ENCODE measurements around the gene PRMT1. TPM values are rescaled to one million over a fixed set of nuclear protein-coding genes. Genes with fewer than 3 reads are reported as not detected.

PRMT1 gene
- total and polyA plus RNA-seq, 9 of the 15 experiments (the other 6 are each of a cell fraction or from before 2014, with no cell fraction given), result 13.3 to 464 (median 326) TPM

DNA sequence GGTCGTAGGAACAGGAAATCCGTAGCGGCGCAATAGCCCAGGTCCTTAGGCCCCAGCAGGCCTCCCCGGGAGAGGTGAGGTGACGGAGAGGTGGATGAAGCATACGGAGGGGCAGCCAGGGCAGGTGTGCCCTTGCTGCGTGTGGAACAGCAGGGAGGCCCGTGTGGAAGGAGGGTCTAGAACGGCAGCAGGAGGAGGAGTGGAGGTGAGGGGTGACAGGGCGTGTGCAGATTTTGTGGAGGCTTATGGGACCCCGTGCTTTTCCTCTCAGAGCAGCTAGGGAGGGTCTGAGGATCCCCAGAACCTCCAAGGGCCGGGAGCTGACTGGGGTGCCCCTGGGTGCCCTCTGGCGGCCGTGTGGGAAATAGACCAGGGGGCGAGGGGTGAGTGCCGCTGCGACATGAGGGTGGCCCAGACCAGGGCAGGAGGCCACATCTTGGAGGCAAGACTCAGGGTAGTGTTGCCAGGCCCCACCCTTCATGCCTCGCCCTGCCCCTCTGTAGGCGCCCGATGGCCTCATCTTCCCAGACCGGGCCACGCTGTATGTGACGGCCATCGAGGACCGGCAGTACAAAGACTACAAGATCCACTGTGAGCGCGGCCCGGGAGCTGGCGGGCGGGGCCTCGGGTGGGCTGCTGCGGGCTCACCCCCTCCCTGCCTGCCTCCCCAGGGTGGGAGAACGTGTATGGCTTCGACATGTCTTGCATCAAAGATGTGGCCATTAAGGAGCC, 7.3 kb downstream of the PRMT1 start (continued):
- TF ChIP-seq FOSL1 (tag; conservative IDR thresholded peaks at IDR 0.05) (no peak), ESRRB (CRISPR knock-in tag; IDR thresholded peaks at IDR 0.05; ENCODE audit: borderline replicate concordance) (no peak), HDGF (IDR thresholded peaks at IDR 0.05) (no peak), EWSR1 (IDR thresholded peaks at IDR 0.05; ENCODE audit: borderline replicate concordance, low read depth, partially characterized antibody) (no peak), HSF4 (CRISPR knock-in tag; IDR thresholded peaks at IDR 0.05; ENCODE audit: borderline replicate concordance) (no peak), SP2 (IDR thresholded peaks at IDR 0.05; ENCODE audit: extremely low read depth, low read depth, low read length, poor library complexity, severe bottlenecking) (no peak), CTBP1 (IDR thresholded peaks at IDR 0.05; ENCODE audit: borderline replicate concordance) (no peak), FOXJ2 (tag; IDR thresholded peaks at IDR 0.05) (no peak), ZNF184 (CRISPR knock-in tag; IDR thresholded peaks at IDR 0.05) (no peak), ATF7 (IDR thresholded peaks at IDR 0.05) (no peak), POLR2AphosphoS5 (IDR thresholded peaks at IDR 0.05; ENCODE audit: control insufficient read depth, insufficient read depth, low read depth, low read length) (no peak; the same call in 1 of the 2 replicates), CSDE1 (IDR thresholded peaks at IDR 0.05) (no peak), GTF2A2 (tag; IDR thresholded peaks at IDR 0.05) (no peak), ZNF77 (CRISPR knock-in tag; IDR thresholded peaks at IDR 0.05) (no peak), POLR2A (conservative IDR thresholded peaks at IDR 0.05) (peak; percentile 73), SNRNP70 (optimal IDR thresholded peaks at IDR 0.05; ENCODE audit: low read depth, low read length) (no peak), CBX3 (IDR thresholded peaks at IDR 0.05; ENCODE audit: borderline replicate concordance in 1 of 2, low read length in 2 of 2) (no peak), KAT2B (IDR thresholded peaks at IDR 0.05; ENCODE audit: low read depth, low read length) (no peak), DIDO1 (tag; IDR thresholded peaks at IDR 0.05; ENCODE audit: low read depth) (no peak), RBBP5 (IDR thresholded peaks at IDR 0.05; ENCODE audit: borderline replicate concordance, insufficient read depth, low read length, poor library complexity, severe bottlenecking) (no peak)
- TF ChIP-seq, protein P1, sequence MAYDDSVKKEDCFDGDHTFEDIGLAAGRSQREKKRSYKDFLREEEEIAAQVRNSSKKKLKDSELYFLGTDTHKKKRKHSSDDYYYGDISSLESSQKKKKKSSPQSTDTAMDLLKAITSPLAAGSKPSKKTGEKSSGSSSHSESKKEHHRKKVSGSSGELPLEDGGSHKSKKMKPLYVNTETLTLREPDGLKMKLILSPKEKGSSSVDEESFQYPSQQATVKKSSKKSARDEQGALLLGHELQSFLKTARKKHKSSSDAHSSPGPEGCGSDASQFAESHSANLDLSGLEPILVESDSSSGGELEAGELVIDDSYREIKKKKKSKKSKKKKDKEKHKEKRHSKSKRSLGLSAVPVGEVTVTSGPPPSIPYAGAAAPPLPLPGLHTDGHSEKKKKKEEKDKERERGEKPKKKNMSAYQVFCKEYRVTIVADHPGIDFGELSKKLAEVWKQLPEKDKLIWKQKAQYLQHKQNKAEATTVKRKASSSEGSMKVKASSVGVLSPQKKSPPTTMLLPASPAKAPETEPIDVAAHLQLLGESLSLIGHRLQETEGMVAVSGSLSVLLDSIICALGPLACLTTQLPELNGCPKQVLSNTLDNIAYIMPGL (CRISPR knock-in tag; IDR thresholded peaks at IDR 0.05), result no peak
- TF ChIP-seq, protein P2, sequence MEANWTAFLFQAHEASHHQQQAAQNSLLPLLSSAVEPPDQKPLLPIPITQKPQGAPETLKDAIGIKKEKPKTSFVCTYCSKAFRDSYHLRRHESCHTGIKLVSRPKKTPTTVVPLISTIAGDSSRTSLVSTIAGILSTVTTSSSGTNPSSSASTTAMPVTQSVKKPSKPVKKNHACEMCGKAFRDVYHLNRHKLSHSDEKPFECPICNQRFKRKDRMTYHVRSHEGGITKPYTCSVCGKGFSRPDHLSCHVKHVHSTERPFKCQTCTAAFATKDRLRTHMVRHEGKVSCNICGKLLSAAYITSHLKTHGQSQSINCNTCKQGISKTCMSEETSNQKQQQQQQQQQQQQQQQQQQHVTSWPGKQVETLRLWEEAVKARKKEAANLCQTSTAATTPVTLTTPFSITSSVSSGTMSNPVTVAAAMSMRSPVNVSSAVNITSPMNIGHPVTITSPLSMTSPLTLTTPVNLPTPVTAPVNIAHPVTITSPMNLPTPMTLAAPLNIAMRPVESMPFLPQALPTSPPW (CRISPR knock-in tag; IDR thresholded peaks at IDR 0.05), result 0 out of 2 replicates have a peak, but pooled peaks have one; percentile 11
- TF ChIP-seq, protein P3, sequence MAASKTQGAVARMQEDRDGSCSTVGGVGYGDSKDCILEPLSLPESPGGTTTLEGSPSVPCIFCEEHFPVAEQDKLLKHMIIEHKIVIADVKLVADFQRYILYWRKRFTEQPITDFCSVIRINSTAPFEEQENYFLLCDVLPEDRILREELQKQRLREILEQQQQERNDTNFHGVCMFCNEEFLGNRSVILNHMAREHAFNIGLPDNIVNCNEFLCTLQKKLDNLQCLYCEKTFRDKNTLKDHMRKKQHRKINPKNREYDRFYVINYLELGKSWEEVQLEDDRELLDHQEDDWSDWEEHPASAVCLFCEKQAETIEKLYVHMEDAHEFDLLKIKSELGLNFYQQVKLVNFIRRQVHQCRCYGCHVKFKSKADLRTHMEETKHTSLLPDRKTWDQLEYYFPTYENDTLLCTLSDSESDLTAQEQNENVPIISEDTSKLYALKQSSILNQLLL (CRISPR knock-in tag; IDR thresholded peaks at IDR 0.05; ENCODE audit: borderline replicate concordance), result no peak
